HG02884 (cell line): ENCODE results near the gene SCNN1A.

ENCODE experiments used
- ATAC-seq: cut with Tn5 transposase; IDR thresholded peaks from one replicate; pipeline ENCODE4 v1.9.1; 2021; ENCODE audit warnings: mild to moderate bottlenecking, moderate library complexity; ENCODE audit not compliant: unreplicated experiment

SCNN1A gene

DNA sequence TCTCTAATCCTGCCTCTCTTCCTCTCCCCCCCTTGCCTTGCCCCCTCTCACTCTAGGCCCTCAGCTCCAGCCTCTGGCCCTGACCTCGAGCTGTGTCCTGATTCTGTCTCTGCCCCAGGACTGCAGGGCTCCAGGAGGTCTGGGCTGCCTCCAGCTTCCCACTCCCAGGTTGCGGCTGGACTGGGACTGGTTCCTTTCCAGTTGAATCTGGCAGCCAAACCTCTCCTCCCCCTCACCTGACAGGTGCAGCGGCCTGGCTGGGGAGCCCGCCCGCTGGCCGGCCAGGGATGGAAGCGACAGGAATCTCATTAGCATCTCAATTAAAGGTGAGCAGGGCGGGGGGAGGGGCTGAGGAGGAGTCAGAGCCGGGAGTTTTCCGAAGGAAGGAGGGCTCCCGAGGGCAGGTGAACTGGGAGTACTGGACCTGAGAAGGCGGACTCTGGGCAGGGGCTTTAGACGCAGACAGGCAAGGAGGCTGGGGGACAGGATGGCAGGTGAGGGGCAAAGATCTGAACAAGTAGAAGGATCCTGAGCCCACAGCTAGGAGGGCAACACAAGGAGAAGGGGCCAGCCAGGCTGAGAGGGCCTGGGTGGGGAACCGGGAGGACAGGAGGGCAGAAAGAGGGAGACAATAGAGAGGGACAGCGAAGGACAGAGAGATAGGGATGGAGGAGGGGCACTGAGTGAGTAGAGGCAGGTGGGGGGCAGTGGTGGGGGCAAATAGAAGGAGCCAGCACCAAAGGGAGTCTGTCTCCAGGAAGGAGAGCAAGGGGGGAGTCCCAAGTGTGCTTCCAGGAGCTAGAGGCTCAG, at the start of gene SCNN1A:
Gene SCNN1A, minus strand, starts transcription at position 295 of the 810 bp plus-strand sequence. CDS start 780 bp downstream, outside the sequence.
- no peak for ATAC-seq

- ATAC-seq: no peak
Measured at GRCh38 chr12:6424866-6425265, 49.5 kb upstream of the SCNN1A start.

GRCh38 chr12:6424008-6424347, 48.6 kb upstream of the SCNN1A start:
- no peak for ATAC-seq

GRCh38 chr12:6423267-6424007, 48.1 kb upstream of the SCNN1A start:
- ATAC-seq: no peak

DNA sequence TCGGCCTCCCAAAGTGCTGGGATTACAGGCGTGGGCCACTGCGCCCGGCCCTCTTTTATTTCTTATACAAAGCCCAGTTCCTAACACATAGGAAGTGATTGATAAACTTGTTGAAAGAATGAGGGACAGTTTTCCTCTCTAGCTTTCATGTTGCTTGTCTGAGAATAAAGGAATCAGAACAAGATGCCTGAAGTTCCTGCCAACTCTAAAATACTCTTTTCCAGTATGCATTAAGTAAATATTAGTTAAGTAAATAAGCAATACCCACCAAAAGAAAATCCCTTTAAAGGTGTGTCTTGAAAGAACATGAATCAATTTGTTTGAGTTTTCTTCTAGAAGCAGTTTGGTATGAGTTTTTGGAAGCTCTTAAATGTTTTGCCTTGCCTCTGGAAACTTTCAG, 45.0 kb upstream of the SCNN1A start:
- no peak for ATAC-seq

- ATAC-seq: no peak
Measured at GRCh38 chr12:6418796-6419195, 43.4 kb upstream of the SCNN1A start.

- ATAC-seq: no peak
Measured at GRCh38 chr12:6416596-6416995, 41.2 kb upstream of the SCNN1A start.

DNA sequence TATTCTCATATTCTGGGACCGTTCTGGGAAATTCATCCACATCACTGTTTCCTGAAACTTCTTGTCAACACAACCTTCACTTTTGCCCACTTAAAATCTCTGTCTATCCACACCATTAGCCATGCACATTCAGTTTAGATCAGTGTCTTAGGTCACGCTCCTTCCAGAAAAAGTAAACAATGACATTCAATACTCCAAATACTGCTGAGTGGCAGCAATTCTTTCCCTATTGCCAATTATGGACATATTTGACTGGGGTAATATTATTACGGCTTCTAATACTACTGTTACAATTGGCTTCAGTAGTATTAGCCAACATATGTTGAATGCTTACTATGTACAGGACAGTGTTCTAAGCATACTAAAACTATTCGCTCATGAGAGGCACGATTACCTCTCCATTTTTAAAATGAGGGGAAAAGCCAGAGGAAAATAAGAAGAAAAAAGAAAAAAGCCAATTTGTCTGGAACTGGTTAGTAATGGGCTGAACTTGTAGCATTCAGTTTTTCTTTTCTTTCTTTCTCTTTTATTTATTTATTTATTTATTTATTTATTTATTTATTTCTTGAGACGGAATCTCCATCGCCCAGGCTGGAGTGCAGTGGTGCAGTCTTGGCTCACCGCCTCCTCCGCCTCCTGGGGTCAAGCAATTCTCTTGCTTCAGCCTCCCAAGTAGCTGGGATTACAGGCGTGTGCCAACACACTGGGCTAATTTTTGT, 32.0 kb upstream of the SCNN1A start:
- no peak for ATAC-seq

GRCh38 chr12:6405963-6406362, 30.6 kb upstream of the SCNN1A start:
- ATAC-seq: no peak

DNA sequence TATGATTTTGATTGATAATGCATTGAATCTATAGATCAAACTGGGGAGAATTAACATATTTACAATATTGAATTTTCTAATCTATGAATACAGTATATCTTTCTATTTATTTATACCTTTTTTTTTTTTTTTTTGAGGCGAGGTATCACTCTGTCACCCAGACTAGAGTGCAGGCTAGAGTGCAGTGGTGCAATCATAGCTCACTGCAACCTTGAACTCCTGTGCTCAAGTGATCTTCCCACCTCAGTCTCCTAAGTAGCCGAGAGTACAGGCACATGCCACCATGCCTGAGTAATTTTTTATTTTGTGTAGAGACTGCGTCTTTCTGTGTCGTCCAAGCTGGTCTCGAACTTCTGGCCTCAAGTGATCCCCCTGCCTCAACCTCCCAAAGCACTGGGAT, 29.0 kb upstream of the SCNN1A start:
- no peak for ATAC-seq

DNA sequence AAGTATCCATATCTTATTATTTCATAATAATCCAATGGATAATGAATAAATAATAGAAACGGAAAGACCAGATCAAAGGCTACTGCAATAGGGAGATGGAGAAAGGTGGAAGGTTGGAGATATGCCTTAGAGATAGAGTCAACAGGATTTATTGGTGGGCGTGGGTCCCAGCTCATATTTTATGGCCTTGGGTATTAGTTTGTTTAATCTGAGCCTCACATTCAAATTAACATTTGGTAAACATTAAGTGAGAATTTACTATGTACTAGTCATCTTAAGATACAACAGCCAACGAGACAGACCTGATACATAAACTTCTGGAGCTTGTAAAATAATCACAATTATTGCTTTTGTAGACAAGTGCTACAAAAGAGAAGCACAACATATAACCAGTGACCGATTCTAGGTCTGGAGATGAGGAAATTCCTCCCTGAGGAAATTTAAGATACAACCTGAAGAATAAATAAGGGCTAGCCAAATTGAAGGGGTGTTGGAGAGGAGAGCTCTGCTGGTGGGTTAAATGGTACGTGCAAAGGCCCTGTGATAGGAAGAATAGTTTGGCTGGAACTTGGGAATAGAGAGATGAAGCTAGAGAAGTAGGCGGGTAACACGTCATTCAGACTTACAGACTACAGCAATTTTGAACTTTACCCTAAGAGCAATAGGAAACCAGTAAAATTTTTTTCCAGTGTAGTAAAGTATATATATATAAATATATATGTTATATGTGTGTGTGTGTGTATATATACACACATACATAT, 24.7 kb upstream of the SCNN1A start:
- ATAC-seq: no peak

GRCh38 chr12:6396031-6396430, 20.7 kb upstream of the SCNN1A start:
- ATAC-seq: no peak

DNA sequence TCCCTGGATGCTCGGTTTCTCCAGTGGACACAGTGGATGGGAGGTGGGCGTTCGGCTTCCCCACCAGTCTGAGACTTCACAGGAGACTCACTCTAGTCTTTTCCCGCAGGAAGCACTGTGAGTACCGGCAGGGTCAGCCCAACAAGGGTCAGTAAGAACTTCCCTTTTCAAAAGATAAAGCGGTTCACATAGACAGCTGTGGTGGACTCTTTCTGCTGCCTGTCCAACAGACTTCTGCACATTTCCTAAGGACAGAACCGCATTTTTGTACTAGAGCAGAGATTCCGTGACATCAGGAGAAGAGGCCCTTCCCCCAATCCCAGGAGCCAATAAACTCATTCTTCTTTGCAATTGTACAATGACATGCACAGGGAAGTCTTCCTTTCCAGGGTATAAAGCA, 19.0 kb upstream of the SCNN1A start:
- ATAC-seq: no peak

DNA sequence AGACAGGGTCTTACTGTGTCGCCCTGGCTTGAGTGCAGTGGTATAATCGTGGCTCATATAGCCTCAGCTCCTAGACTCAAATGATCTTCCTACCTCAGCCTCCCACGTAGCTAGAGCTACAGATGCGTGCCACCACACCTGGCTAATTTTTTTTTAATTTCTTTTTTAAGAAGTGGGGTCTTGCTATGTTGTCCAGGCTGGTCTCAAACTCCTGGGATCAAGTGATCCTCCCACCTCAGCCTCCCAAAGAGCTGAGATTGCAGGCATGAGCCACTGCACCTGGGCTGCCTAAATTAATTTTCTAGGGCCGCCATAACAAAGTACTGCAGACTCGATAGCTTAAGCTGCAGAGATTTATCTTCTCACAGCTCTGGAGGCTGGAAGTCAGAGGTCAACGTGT, 17.7 kb upstream of the SCNN1A start:
- no peak for ATAC-seq

DNA sequence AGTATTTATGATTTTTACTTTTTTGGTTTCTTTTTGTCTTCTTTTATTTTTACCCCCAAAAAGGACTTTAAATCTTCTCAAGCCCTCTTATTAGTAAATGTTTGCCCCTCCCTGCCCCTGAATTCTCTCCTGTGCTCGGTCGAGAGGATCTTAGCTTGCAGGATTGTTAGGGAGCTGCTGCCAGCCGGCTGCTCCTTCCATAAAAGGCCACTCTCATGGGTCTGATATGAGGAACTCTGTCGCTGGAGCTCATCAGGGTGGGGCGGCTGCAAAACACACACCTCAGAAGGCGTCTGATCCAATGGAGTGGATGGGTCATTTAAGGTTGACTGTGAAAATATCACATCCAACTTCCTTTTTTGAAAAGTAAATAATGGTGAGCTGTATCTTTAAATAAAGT, 17.1 kb upstream of the SCNN1A start:
- ATAC-seq: no peak

GRCh38 chr12:6391013-6391412, 15.7 kb upstream of the SCNN1A start:
- no peak for ATAC-seq

DNA sequence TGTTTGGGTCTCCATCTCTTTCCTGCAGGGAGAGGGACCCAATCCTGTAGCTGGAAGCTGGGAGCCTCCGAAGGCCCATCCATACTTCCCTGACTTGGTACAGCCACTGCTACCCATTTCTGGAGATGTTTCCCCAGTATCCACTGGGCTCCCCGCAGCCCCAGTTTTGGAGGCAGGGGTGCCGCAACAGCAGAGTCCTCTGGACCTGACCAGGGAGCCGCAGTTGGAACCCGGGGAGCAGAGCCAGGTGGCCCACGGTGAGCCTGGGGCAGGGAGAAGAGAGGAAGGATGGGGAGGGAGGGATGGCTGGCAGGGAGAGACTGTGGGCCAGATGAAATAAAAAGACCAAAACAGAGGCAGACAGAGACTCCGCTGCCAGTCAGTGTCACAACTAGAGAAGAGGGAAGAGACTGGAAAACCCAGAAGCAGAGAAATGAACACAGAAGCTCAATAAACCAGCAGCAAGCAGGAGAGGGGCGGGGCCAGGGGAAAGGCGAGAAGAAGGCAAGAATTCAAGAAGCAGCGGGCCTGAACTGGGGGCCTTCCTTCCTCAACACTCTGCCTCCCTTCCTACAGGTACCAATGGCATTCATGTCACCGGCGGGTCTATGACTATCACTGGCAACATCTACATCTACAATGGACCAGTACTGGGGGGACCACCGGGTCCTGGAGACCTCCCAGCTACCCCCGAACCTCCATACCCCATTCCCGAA, 14.9 kb upstream of the SCNN1A start:
- ATAC-seq: no peak

GRCh38 chr12:6387541-6387940, 12.2 kb upstream of the SCNN1A start:
- ATAC-seq: no peak

DNA sequence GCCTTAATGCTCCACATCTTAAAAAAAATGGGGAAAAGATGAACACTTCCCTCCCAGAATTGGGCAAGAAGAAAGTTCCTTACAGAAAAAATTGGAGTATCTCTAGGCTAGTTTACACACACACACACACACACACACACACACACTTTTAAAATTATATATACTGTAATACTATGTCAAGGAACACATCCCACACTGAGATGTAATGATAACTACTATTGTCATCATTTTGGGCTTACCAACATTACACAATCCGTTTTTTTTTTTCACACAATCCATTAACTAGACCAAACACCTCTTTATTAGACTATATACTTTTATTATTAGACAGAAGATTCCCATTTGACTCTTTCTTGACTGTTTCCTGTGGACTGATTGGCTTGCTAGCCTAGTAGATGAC, 11.1 kb upstream of the SCNN1A start:
- no peak for ATAC-seq

- no peak for ATAC-seq
Measured at GRCh38 chr12:6386038-6386437, 10.7 kb upstream of the SCNN1A start.
